ENCODE measurements around the gene MUC4. TPM values are rescaled to one million over a fixed set of nuclear protein-coding genes. Genes with fewer than 3 reads are reported as not detected.

MUC4 gene
- not detected in 2 replicates for total RNA-seq

GRCh38 chr3:195811756-195812155 is at the start of gene MUC4:
MUC4 (minus strand) TSS chr3:195811929; CDS start chr3:195811817, 112 bp downstream.

GRCh38 chr3:195720831-195721506 is 90.8 kb downstream of the MUC4 start, which contains the start of gene MUC20:
MUC20 (plus strand) TSS chr3:195720978; CDS start chr3:195721008, 30 bp downstream.

Other genes with a start within 250 kb of the MUC4 start
- gene APOD, start 228.0 kb downstream of the MUC4 start, total RNA-seq = 0.13 TPM in 1 of 2 replicates, not detected in the other
- 0.26 and 0.50 TPM in 2 replicates for gene MUC20, start 91.0 kb downstream of the MUC4 start, total RNA-seq
- gene TNK2, start 96.6 kb upstream of the MUC4 start, total RNA-seq = 8.6 and 9.6 TPM in 2 replicates

Data from aortic smooth muscle cell (primary cell).